IMR-90 (cell line): ENCODE results near the gene ATIC.
A peak's percentile ranks its signal among the peaks of the same experiment; 100 is the strongest.

Source experiments
- CTCF ChIP-seq: conservative IDR thresholded peaks from 2 replicates; pipeline ENCODE4 v1.5.1; 2012; ENCODE audit warnings: mild to moderate bottlenecking, low read depth, low read length, improper control_type of control experiment
- NFE2L2 ChIP-seq: fragments of 150-350 bp; IDR thresholded peaks from 2 replicates; pipeline ENCODE4 v1.6.1; 2016; ENCODE audit warnings: low read depth, mild to moderate bottlenecking, low read length
- POLR2A ChIP-seq: IDR thresholded peaks from 2 replicates; pipeline ENCODE4 v1.6.1; 2012; ENCODE audit warnings: mild to moderate bottlenecking, low read depth, low read length
- RAD21 ChIP-seq: IDR thresholded peaks from 2 replicates; pipeline ENCODE4 v1.6.1; 2012; ENCODE audit warnings: low read length, improper control_type of control experiment
- RCOR1 ChIP-seq: IDR thresholded peaks from 2 replicates; pipeline ENCODE4 v1.6.1; 2012; ENCODE audit warnings: mild to moderate bottlenecking, low read length, improper control_type of control experiment; ENCODE audit not compliant: insufficient replicate concordance
- RFX5 ChIP-seq: IDR thresholded peaks from 2 replicates; pipeline ENCODE4 v1.8.0; 2012; ENCODE audit warnings: low read depth, mild to moderate bottlenecking, low read length, moderate library complexity
- SMC3 ChIP-seq: fragments of 150-350 bp; IDR thresholded peaks from 2 replicates; pipeline ENCODE4 v1.6.1; 2016; ENCODE audit warnings: low read depth, mild to moderate bottlenecking, antibody characterized with exemption, low read length, moderate library complexity
- USF2 ChIP-seq: fragments of 150-350 bp; IDR thresholded peaks from 2 replicates; pipeline ENCODE4 v1.6.1; 2017; ENCODE audit warnings: mild to moderate bottlenecking, antibody characterized with exemption, low read length, low read depth

GRCh38 chr2:215383652-215384279 is 71.9 kb downstream of the ATIC start:
- TF ChIP-seq CTCF (no peak), POLR2A (peak; percentile 41; the same call in 1 of the 2 replicates), SMC3 (no peak), NFE2L2 (no peak), USF2 (no peak), RFX5 (no peak), RCOR1 (no peak), RAD21 (no peak)
